ENCODE measurements around the gene TAAR6. TPM values are rescaled to one million over a fixed set of nuclear protein-coding genes. Genes with fewer than 3 reads are reported as not detected.
"Not testable (repeated sequence)": the region's sequence is repeated elsewhere in the genome, so short reads cannot be mapped to it uniquely, and the experiment has no call there.

TAAR6 gene
- total and polyA plus RNA-seq, 2 donors from 2014 or later, result not detected

DNA sequence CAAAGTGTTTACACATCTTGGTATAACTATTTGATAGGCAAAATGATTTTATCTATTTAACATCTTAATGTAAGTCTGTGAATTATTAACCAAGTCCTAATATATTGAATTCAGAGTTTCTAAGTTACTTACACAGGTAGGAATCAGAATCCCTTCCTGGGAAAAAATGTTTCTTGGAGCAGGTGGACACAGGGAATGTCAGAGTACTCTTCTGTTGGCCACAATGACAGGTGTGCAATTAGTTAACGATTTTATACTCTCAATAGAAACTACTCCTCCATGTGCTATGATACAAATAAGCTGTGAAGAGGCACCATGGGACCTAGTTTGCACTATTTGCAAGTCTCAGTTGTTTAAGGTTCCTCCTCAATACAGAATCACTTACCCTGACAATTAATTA is 20.2 kb downstream of the TAAR6 start:
- Histone ChIP-seq H3K4me3 (ENCODE audit: low read length in 3 of 3) (no peak overlapping the region), H3K27ac (ENCODE audit: low read depth in 2 of 2, low read length in 2 of 2) (no peak overlapping the region), H3K9ac (ENCODE audit: low read length in 3 of 3) (no peak overlapping the region), H3K36me3 (ENCODE audit: control insufficient read depth in 2 of 3, insufficient read depth in 3 of 3, low read length in 3 of 3) (no peaks in the 10 kb centered on the region), H3K27me3 (ENCODE audit: control insufficient read depth, insufficient read depth, low read length) (no peaks in the 10 kb centered on the region), H3K9me3 (ENCODE audit: control insufficient read depth in 2 of 3, insufficient read depth in 1 of 3, low read length in 3 of 3) (no peaks in the 10 kb centered on the region), H3K4me1 (ENCODE audit: control insufficient read depth in 2 of 3, insufficient read depth in 2 of 3, low read depth in 1 of 3, low read length in 3 of 3) (no peaks in the 10 kb centered on the region)
- intact Hi-C loops (cut with DNase I), result no loop called here
- TF ChIP-seq, protein P1, sequence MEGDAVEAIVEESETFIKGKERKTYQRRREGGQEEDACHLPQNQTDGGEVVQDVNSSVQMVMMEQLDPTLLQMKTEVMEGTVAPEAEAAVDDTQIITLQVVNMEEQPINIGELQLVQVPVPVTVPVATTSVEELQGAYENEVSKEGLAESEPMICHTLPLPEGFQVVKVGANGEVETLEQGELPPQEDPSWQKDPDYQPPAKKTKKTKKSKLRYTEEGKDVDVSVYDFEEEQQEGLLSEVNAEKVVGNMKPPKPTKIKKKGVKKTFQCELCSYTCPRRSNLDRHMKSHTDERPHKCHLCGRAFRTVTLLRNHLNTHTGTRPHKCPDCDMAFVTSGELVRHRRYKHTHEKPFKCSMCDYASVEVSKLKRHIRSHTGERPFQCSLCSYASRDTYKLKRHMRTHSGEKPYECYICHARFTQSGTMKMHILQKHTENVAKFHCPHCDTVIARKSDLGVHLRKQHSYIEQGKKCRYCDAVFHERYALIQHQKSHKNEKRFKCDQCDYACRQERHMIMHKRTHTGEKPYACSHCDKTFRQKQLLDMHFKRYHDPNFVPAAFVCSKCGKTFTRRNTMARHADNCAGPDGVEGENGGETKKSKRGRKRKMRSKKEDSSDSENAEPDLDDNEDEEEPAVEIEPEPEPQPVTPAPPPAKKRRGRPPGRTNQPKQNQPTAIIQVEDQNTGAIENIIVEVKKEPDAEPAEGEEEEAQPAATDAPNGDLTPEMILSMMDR (IDR thresholded peaks at IDR 0.05; ENCODE audit: borderline replicate concordance, extremely low read depth, insufficient read depth), result no peak
- FAIRE-seq (no peak), DNase-seq (no peak)

DNA sequence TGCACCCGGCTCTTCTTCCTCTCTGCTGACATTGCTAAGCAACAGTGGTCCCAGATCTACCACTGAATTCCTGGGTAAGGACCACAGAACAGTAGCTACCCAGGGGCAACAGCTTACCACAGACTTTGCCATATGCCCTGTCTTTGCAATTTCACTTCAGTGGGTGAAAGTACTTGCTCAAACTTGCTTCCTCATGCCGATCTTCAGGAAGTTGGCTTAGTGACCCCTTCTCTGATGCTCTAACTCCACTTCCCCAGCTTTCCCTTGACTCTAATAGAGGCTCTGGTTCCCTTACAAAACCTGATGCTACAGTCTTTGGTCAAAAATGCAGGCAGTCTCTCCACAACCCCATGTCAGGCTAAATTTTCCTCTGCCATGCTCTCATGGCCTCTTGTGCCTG is 22.7 kb downstream of the TAAR6 start:
- no peaks in the 10 kb centered on the region for H3K27me3 ChIP-seq (ENCODE audit: control insufficient read depth, insufficient read depth, low read length)
- no peaks in the 10 kb centered on the region for H3K4me1 ChIP-seq (ENCODE audit: control insufficient read depth in 2 of 3, insufficient read depth in 2 of 3, low read depth in 1 of 3, low read length in 3 of 3)
- H3K9me3 ChIP-seq (ENCODE audit: control insufficient read depth in 2 of 3, insufficient read depth in 1 of 3, low read length in 3 of 3), result no peaks in the 10 kb centered on the region
- H3K36me3 ChIP-seq (ENCODE audit: control insufficient read depth in 2 of 3, insufficient read depth in 3 of 3, low read length in 3 of 3), result no peaks in the 10 kb centered on the region
- no peak overlapping the region for H3K27ac ChIP-seq (ENCODE audit: low read depth in 2 of 2, low read length in 2 of 2)
- FAIRE-seq (no peak), DNase-seq (no peak)
- TF ChIP-seq, protein P1 (IDR thresholded peaks at IDR 0.05; ENCODE audit: borderline replicate concordance, extremely low read depth, insufficient read depth), result no peak
- intact Hi-C loops (cut with DNase I), result no loop called here
- no peak overlapping the region for H3K9ac ChIP-seq (ENCODE audit: low read length in 3 of 3)
- no peak overlapping the region for H3K4me3 ChIP-seq (ENCODE audit: low read length in 3 of 3)

DNA sequence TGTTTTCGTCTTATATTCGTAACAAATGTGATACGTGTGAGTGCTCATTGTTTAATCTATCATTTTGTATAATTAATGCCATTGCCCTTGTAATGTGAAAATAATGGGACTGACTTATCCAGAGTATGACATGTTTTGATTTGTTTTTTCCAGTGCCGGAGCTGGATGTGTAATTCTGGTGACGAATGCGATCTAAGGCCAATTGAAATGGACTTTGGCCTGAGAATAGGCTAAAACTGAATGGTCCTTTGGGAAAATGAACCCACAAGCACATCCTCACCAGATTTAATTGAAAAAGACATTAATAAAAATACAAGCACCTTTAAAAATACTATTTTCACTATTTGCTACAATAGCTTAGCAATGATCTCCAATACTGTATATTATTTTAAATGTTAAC is 26.1 kb downstream of the TAAR6 start:
- intact Hi-C loops (cut with DNase I), result no loop called here
- H3K4me1 ChIP-seq (ENCODE audit: control insufficient read depth in 2 of 3, insufficient read depth in 2 of 3, low read depth in 1 of 3, low read length in 3 of 3), result no peaks in the 10 kb centered on the region
- H3K27me3 ChIP-seq (ENCODE audit: control insufficient read depth, insufficient read depth, low read length), result no peaks in the 10 kb centered on the region
- DNase-seq, result no peak
- no peaks in the 10 kb centered on the region for H3K9me3 ChIP-seq (ENCODE audit: control insufficient read depth in 2 of 3, insufficient read depth in 1 of 3, low read length in 3 of 3)
- no peak overlapping the region for H3K27ac ChIP-seq (ENCODE audit: low read depth in 2 of 2, low read length in 2 of 2)
- no peak for FAIRE-seq
- no peak overlapping the region for H3K4me3 ChIP-seq (ENCODE audit: low read length in 3 of 3)
- no peak overlapping the region for H3K9ac ChIP-seq (ENCODE audit: low read length in 3 of 3)
- TF ChIP-seq, protein P1 (IDR thresholded peaks at IDR 0.05; ENCODE audit: borderline replicate concordance, extremely low read depth, insufficient read depth), result no peak
- no peaks in the 10 kb centered on the region for H3K36me3 ChIP-seq (ENCODE audit: control insufficient read depth in 2 of 3, insufficient read depth in 3 of 3, low read length in 3 of 3)

DNA sequence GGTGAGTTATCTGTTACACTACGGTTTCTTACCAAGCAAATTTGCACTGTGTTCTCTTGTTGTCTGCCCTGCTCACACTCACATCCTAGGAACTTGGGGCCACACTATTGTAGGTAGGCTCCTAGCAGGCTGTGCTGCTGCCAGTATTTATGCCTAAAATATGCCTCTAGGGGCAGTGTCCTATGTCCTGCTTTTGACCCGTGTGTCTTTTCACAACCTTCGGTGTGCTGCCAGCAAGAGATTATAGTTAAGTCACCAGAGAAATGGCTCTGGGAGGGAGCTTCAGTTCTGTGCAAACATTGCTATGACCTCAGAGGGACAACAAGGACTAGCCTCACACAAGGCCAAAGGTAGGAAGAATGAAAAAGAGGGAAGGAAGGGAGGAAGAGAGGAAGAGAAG is 28.4 kb downstream of the TAAR6 start:
- H3K36me3 ChIP-seq (ENCODE audit: control insufficient read depth in 2 of 3, insufficient read depth in 3 of 3, low read length in 3 of 3), result no peaks in the 10 kb centered on the region
- peak in 1 of 5 donors; percentile 4 for DNase-seq
- H3K4me3 ChIP-seq (ENCODE audit: low read length in 3 of 3), result no peak overlapping the region
- TF ChIP-seq, protein P1 (IDR thresholded peaks at IDR 0.05; ENCODE audit: borderline replicate concordance, extremely low read depth, insufficient read depth), result no peak
- no peak overlapping the region for H3K9ac ChIP-seq (ENCODE audit: low read length in 3 of 3)
- H3K27ac ChIP-seq (ENCODE audit: low read depth in 2 of 2, low read length in 2 of 2), result no peak overlapping the region
- FAIRE-seq, result no peak
- H3K4me1 ChIP-seq (ENCODE audit: control insufficient read depth in 2 of 3, insufficient read depth in 2 of 3, low read depth in 1 of 3, low read length in 3 of 3), result no peaks in the 10 kb centered on the region
- intact Hi-C loops (cut with DNase I), result no loop called here
- H3K27me3 ChIP-seq (ENCODE audit: control insufficient read depth, insufficient read depth, low read length), result no peaks in the 10 kb centered on the region
- no peaks in the 10 kb centered on the region for H3K9me3 ChIP-seq (ENCODE audit: control insufficient read depth in 2 of 3, insufficient read depth in 1 of 3, low read length in 3 of 3)

DNA sequence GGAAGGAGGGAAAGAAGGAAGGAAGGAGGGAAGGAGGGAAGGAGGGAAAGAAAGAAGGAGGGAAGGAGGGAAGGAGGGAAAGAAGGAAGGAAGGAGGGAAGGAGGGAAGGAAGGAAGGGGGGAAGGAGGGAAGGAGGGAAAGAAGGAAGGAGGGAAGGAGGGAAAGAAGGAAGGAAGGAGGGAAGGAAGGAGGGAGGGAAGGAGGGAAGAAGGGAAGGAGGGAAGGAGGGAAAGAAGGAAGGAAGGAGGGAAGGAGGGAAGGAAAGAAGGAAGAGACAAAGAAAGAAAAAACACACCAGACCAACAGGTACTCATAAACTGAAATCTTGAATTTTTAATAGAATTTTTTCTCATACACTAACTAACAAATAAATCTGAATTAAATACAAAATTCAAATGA is 30.8 kb downstream of the TAAR6 start:
- H3K27ac ChIP-seq (ENCODE audit: low read depth in 2 of 2, low read length in 2 of 2); H3K4me3 ChIP-seq (ENCODE audit: low read length in 3 of 3); DNase-seq; H3K4me1 ChIP-seq (ENCODE audit: control insufficient read depth in 2 of 3, insufficient read depth in 2 of 3, low read depth in 1 of 3, low read length in 3 of 3); H3K27me3 ChIP-seq (ENCODE audit: control insufficient read depth, insufficient read depth, low read length); H3K9me3 ChIP-seq (ENCODE audit: control insufficient read depth in 2 of 3, insufficient read depth in 1 of 3, low read length in 3 of 3); H3K36me3 ChIP-seq (ENCODE audit: control insufficient read depth in 2 of 3, insufficient read depth in 3 of 3, low read length in 3 of 3); FAIRE-seq; intact Hi-C loops (cut with DNase I); H3K9ac ChIP-seq (ENCODE audit: low read length in 3 of 3): not testable (repeated sequence)

Measured in kidney (tissue), 14 donors.